Measurements from ENCODE around the gene LETM1. TPM values are rescaled to one million over a fixed set of nuclear protein-coding genes. Genes with fewer than 3 reads are reported as not detected.

LETM1 gene
- total RNA-seq, 1 donor from 2014 or later = 60.3 TPM

GRCh38 chr4:1815096-1815996 lies 40.6 kb downstream of the LETM1 start:
- H3K4me1 ChIP-seq (ENCODE audit: insufficient read depth, low read length) = no peaks in the 10 kb centered on the region
- no peak overlapping the region for H2AFZ ChIP-seq (ENCODE audit: low read depth, low read length)
- H3K9me3 ChIP-seq (ENCODE audit: insufficient read depth, low read depth, low read length) = no peaks in the 10 kb centered on the region
- no peaks in the 10 kb centered on the region for H3K27me3 Mint-ChIP-seq (ENCODE audit: low read depth, unreplicated experiment)
- H3K4me3 Mint-ChIP-seq (ENCODE audit: unreplicated experiment) = no peak overlapping the region
- H3K4me3 ChIP-seq (ENCODE audit: insufficient read depth, low read depth, low read length) = no peak overlapping the region
- peaks cover 13% of the 10 kb centered on the region for H3K36me3 Mint-ChIP-seq (ENCODE audit: low read depth, unreplicated experiment)
- no peak overlapping the region for H3K27ac Mint-ChIP-seq (ENCODE audit: unreplicated experiment)
- H3K4me1 Mint-ChIP-seq (ENCODE audit: low read depth, unreplicated experiment) = no peaks in the 10 kb centered on the region
- FAIRE-seq = no peak
- H3K27ac ChIP-seq (ENCODE audit: low read depth, low read length) = no peak overlapping the region
- H3K4me2 ChIP-seq (ENCODE audit: low read length) = no peak overlapping the region
- H3K79me2 ChIP-seq (ENCODE audit: insufficient read depth, low read length) = no peaks in the 10 kb centered on the region
- DNase-seq (ENCODE audit: low read depth) = no peak
- H3K27me3 ChIP-seq (ENCODE audit: insufficient read depth, low read length) = no peaks in the 10 kb centered on the region
- peaks cover 25% of the 10 kb centered on the region for H3K36me3 ChIP-seq (ENCODE audit: insufficient read depth, low read length)
- H3K9me3 Mint-ChIP-seq (ENCODE audit: unreplicated experiment) = no peaks in the 10 kb centered on the region
- TF ChIP-seq CTCF (IDR thresholded peaks at IDR 0.05; ENCODE audit: insufficient read depth, low read depth, low read length) = no peak
- TF ChIP-seq EZH2 (IDR thresholded peaks at IDR 0.05; ENCODE audit: insufficient read depth, low read length) = no peak
- peaks cover 10% of the 10 kb centered on the region for H4K20me1 ChIP-seq (ENCODE audit: insufficient read depth, low read length)
- H3K9ac ChIP-seq (ENCODE audit: low read length) = no peak overlapping the region

GRCh38 chr4:1814453-1814852 lies 41.5 kb downstream of the LETM1 start:
- TF ChIP-seq EZH2 (IDR thresholded peaks at IDR 0.05; ENCODE audit: insufficient read depth, low read length) (no peak), CTCF (IDR thresholded peaks at IDR 0.05; ENCODE audit: insufficient read depth, low read depth, low read length) (no peak)
- Mint-ChIP-seq H3K4me1 (ENCODE audit: low read depth, unreplicated experiment) (no peaks in the 10 kb centered on the region), H3K27me3 (ENCODE audit: low read depth, unreplicated experiment) (no peaks in the 10 kb centered on the region), H3K9me3 (ENCODE audit: unreplicated experiment) (no peaks in the 10 kb centered on the region), H3K4me3 (ENCODE audit: unreplicated experiment) (no peak overlapping the region), H3K36me3 (ENCODE audit: low read depth, unreplicated experiment) (peaks cover 11% of the 10 kb centered on the region), H3K27ac (ENCODE audit: unreplicated experiment) (no peak overlapping the region)
- DNase-seq (ENCODE audit: low read depth) (no peak), FAIRE-seq (no peak)
- no peaks in the 10 kb centered on the region for H3K9me3 ChIP-seq (ENCODE audit: insufficient read depth, low read depth, low read length)
- H3K79me2 ChIP-seq (ENCODE audit: insufficient read depth, low read length) = no peaks in the 10 kb centered on the region
- H3K27me3 ChIP-seq (ENCODE audit: insufficient read depth, low read length) = no peaks in the 10 kb centered on the region
- peaks cover 22% of the 10 kb centered on the region for H3K36me3 ChIP-seq (ENCODE audit: insufficient read depth, low read length)
- H3K27ac ChIP-seq (ENCODE audit: low read depth, low read length) = no peak overlapping the region
- H4K20me1 ChIP-seq (ENCODE audit: insufficient read depth, low read length) = peaks cover 19% of the 10 kb centered on the region
- H2AFZ ChIP-seq (ENCODE audit: low read depth, low read length) = no peak overlapping the region
- H3K4me1 ChIP-seq (ENCODE audit: insufficient read depth, low read length) = no peaks in the 10 kb centered on the region
- no peak overlapping the region for H3K9ac ChIP-seq (ENCODE audit: low read length)
- H3K4me3 ChIP-seq (ENCODE audit: insufficient read depth, low read depth, low read length) = no peak overlapping the region
- no peak overlapping the region for H3K4me2 ChIP-seq (ENCODE audit: low read length)

- H3K4me2 ChIP-seq (ENCODE audit: low read length) = no peak overlapping the region
- peak overlapping the region; percentile 27 for H3K27ac Mint-ChIP-seq (ENCODE audit: unreplicated experiment)
- H3K4me1 Mint-ChIP-seq (ENCODE audit: low read depth, unreplicated experiment) = no peaks in the 10 kb centered on the region
- FAIRE-seq (no peak), DNase-seq (ENCODE audit: low read depth) (no peak)
- no peaks in the 10 kb centered on the region for H3K9me3 ChIP-seq (ENCODE audit: insufficient read depth, low read depth, low read length)
- H3K4me3 ChIP-seq (ENCODE audit: insufficient read depth, low read depth, low read length) = no peak overlapping the region
- H3K4me1 ChIP-seq (ENCODE audit: insufficient read depth, low read length) = no peaks in the 10 kb centered on the region
- H3K36me3 Mint-ChIP-seq (ENCODE audit: low read depth, unreplicated experiment) = peaks cover 6% of the 10 kb centered on the region
- no peaks in the 10 kb centered on the region for H3K9me3 Mint-ChIP-seq (ENCODE audit: unreplicated experiment)
- no peak overlapping the region for H3K9ac ChIP-seq (ENCODE audit: low read length)
- H3K27ac ChIP-seq (ENCODE audit: low read depth, low read length) = no peak overlapping the region
- no peak overlapping the region for H3K4me3 Mint-ChIP-seq (ENCODE audit: unreplicated experiment)
- TF ChIP-seq EZH2 (IDR thresholded peaks at IDR 0.05; ENCODE audit: insufficient read depth, low read length) (no peak), CTCF (IDR thresholded peaks at IDR 0.05; ENCODE audit: insufficient read depth, low read depth, low read length) (no peak)
- no peak overlapping the region for H2AFZ ChIP-seq (ENCODE audit: low read depth, low read length)
- peaks cover 22% of the 10 kb centered on the region for H4K20me1 ChIP-seq (ENCODE audit: insufficient read depth, low read length)
- H3K27me3 Mint-ChIP-seq (ENCODE audit: low read depth, unreplicated experiment) = no peaks in the 10 kb centered on the region
- H3K27me3 ChIP-seq (ENCODE audit: insufficient read depth, low read length) = no peaks in the 10 kb centered on the region
- H3K36me3 ChIP-seq (ENCODE audit: insufficient read depth, low read length) = peaks cover 17% of the 10 kb centered on the region
- no peaks in the 10 kb centered on the region for H3K79me2 ChIP-seq (ENCODE audit: insufficient read depth, low read length)
Observed at GRCh38 chr4:1813915-1814314, 42.0 kb downstream of the LETM1 start.

Measured in astrocyte (in vitro differentiated cells and primary cell).